ENCODE data around the gene DNAJC28.

GRCh38 chr21:33495743-33496142 is 4.2 kb upstream of the DNAJC28 start:
- no peak for TF ChIP-seq TAF1 (IDR thresholded peaks at IDR 0.05; ENCODE audit: borderline replicate concordance, insufficient read depth, low read length)
- TF ChIP-seq, protein P1, sequence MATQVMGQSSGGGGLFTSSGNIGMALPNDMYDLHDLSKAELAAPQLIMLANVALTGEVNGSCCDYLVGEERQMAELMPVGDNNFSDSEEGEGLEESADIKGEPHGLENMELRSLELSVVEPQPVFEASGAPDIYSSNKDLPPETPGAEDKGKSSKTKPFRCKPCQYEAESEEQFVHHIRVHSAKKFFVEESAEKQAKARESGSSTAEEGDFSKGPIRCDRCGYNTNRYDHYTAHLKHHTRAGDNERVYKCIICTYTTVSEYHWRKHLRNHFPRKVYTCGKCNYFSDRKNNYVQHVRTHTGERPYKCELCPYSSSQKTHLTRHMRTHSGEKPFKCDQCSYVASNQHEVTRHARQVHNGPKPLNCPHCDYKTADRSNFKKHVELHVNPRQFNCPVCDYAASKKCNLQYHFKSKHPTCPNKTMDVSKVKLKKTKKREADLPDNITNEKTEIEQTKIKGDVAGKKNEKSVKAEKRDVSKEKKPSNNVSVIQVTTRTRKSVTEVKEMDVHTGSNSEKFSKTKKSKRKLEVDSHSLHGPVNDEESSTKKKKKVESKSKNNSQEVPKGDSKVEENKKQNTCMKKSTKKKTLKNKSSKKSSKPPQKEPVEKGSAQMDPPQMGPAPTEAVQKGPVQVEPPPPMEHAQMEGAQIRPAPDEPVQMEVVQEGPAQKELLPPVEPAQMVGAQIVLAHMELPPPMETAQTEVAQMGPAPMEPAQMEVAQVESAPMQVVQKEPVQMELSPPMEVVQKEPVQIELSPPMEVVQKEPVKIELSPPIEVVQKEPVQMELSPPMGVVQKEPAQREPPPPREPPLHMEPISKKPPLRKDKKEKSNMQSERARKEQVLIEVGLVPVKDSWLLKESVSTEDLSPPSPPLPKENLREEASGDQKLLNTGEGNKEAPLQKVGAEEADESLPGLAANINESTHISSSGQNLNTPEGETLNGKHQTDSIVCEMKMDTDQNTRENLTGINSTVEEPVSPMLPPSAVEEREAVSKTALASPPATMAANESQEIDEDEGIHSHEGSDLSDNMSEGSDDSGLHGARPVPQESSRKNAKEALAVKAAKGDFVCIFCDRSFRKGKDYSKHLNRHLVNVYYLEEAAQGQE (IDR thresholded peaks at IDR 0.05; ENCODE audit: insufficient read depth in 1 of 2, low read depth in 2 of 2, low read length in 2 of 2), result no peak
- no peak for TF ChIP-seq POLR2AphosphoS5 (IDR thresholded peaks at IDR 0.05; ENCODE audit: low read depth, low read length)
- TF ChIP-seq SIN3A (IDR thresholded peaks at IDR 0.05; ENCODE audit: borderline replicate concordance, insufficient read depth, low read length), result no peak
- no peak for TF ChIP-seq FOXP2 (optimal IDR thresholded peaks at IDR 0.05; ENCODE audit: borderline replicate concordance, extremely low read depth, extremely low read length, insufficient read depth)

Data from PFSK-1 (cell line).